HCT116 (cell line): ENCODE results near the gene MRPL49. TPM values are rescaled to one million over a fixed set of nuclear protein-coding genes. Genes with fewer than 3 reads are reported as not detected.

ENCODE experiments used
- ATAC-seq: fragments of 200-7000 bp; cut with Tn5 transposase; 2 replicates; pipeline ENCODE4 v1.9.1; 2020; ENCODE audit warnings: mild to moderate bottlenecking, moderate library complexity
- BruUV-seq: library from RNA; stranded (reverse); fragments of 400-500 nt; replicated peaks from 2 replicates; lab custom pipeline; 2021; lab: Mats Ljungman, UMichigan
- CTCF ChIA-PET: fragments of 300-600 bp; sonication (Branson Sonifier 250); formaldehyde crosslinking; loops from one replicate; lab custom pipeline; 2021; ENCODE audit warnings: antibody characterized with exemption; lab: Charles Lee
- POLR2A ChIA-PET: fragments of 300-600, 350-600 bp; sonication (Branson Sonifier 250); formaldehyde crosslinking; loops from one replicate; lab custom pipeline; 2021; ENCODE audit warnings: antibody characterized with exemption; lab: Charles Lee
- RAD21 ChIA-PET, 2 experiments: fragments of 300-600 bp; sonication (Branson Sonifier 250); formaldehyde crosslinking; loops; one replicate each; lab custom pipeline; 2023; ENCODE audit warnings: low total read pairs in 2 of 2; ENCODE audit not compliant: uncharacterized antibody in 2 of 2, unreplicated experiment in 2 of 2, low non-redundant PET in 1 of 2; lab: Charles Lee
- DNase-seq: peaks from one replicate; pipeline ENCODE4 v3.0.0-alpha.2; 2010; ENCODE audit warnings: low read depth, low spot score
- H2AFZ ChIP-seq: fragments of 200-600 bp; shearing (Covaris generic), sonication (generic); 2 replicates; pipeline ENCODE4 v1.6.1; 2017; ENCODE audit warnings: low read depth, mixed run types, mixed read lengths, antibody characterized with exemption, low read length; ENCODE audit not compliant: poor library complexity, severe bottlenecking
- H3K27ac ChIP-seq: 2 replicates; pipeline ENCODE4 v1.5.1; 2012; ENCODE audit warnings: low read depth, low read length
- H3K27me3 ChIP-seq: fragments of 200-600 bp; sonication (generic); 2 replicates; pipeline ENCODE4 v1.6.1; 2016; ENCODE audit warnings: mixed run types, low read length, mixed read lengths; ENCODE audit not compliant: insufficient read depth
- H3K36me3 ChIP-seq, 2 experiments: fragments of 200-500 bp in 1 of 2; fragments of 200-600 bp in 1 of 2; sonication (Bioruptor generic) in 1 of 2; sonication (generic) in 1 of 2; 2 replicates each; pipeline versions ENCODE4 v1.5.1 to v1.6.1; 2014 to 2016; ENCODE audit warnings: low read length in 2 of 2, inconsistent platforms in 1 of 2, mixed read lengths in 1 of 2, mixed run types in 1 of 2; ENCODE audit not compliant: insufficient read depth in 2 of 2, control insufficient read depth in 1 of 2
- H3K4me1 ChIP-seq, 2 experiments: fragments of 200-600 bp in 1 of 2; sonication (generic) in 1 of 2; 2 replicates each; pipeline versions ENCODE4 v1.5.1 to v1.6.1; 2012 to 2017; ENCODE audit warnings: low read length in 2 of 2, inconsistent platforms in 1 of 2, mild to moderate bottlenecking in 1 of 2, mixed read lengths in 1 of 2, mixed run types in 1 of 2, moderate library complexity in 1 of 2; ENCODE audit not compliant: insufficient read depth in 2 of 2, control insufficient read depth in 1 of 2
- H3K4me2 ChIP-seq: fragments of 200-600 bp; sonication (generic); 2 replicates; pipeline ENCODE4 v1.6.1; 2017; ENCODE audit warnings: mixed run types, low read length, mixed read lengths
- H3K4me3 ChIP-seq, 2 experiments: fragments of 200-600 bp in 1 of 2; sonication (generic) in 1 of 2; replicated peaks in 1 of 2; 2 replicates each; pipeline ENCODE4 v1.5.1; 2011 to 2016; ENCODE audit warnings: low read length in 2 of 2, control low read depth in 1 of 2, low read depth in 1 of 2, mild to moderate bottlenecking in 1 of 2, mixed read lengths in 1 of 2, mixed run types in 1 of 2
- H3K79me2 ChIP-seq: fragments of 200-600 bp; sonication (generic); 2 replicates; pipeline ENCODE4 v1.6.1; 2017; ENCODE audit warnings: mild to moderate bottlenecking, mixed run types, low read length, moderate library complexity, mixed read lengths; ENCODE audit not compliant: insufficient read depth
- H3K9ac ChIP-seq: fragments of 200-600 bp; sonication (generic); 2 replicates; pipeline ENCODE4 v1.6.1; 2016; ENCODE audit warnings: low read length, mixed read lengths
- H3K9me2 ChIP-seq: fragments of 200-600 bp; sonication (generic), shearing (Covaris generic); 2 replicates; pipeline ENCODE4 v1.6.1; 2017; ENCODE audit warnings: mixed run types, mild to moderate bottlenecking, moderate library complexity; ENCODE audit not compliant: insufficient read depth
- H3K9me3 ChIP-seq, 2 experiments: fragments of 200-500 bp in 1 of 2; fragments of 200-600 bp in 1 of 2; sonication (Bioruptor generic) in 1 of 2; sonication (generic) in 1 of 2; 2 replicates each; pipeline ENCODE4 v1.6.1; 2014 to 2017; ENCODE audit warnings: low read length in 2 of 2, mixed read lengths in 2 of 2, inconsistent platforms in 1 of 2, low read depth in 1 of 2, mild to moderate bottlenecking in 1 of 2, mixed run types in 1 of 2, moderate library complexity in 1 of 2; ENCODE audit not compliant: control insufficient read depth in 1 of 2, insufficient read depth in 1 of 2
- H4K20me1 ChIP-seq: fragments of 200-600 bp; sonication (generic), shearing (Covaris generic); 2 replicates; pipeline ENCODE4 v1.6.1; 2017; ENCODE audit warnings: mixed run types, mild to moderate bottlenecking, moderate library complexity; ENCODE audit not compliant: insufficient read depth
- CBX3 ChIP-seq: IDR thresholded peaks from 2 replicates; pipeline ENCODE4 v1.6.1; 2012; ENCODE audit warnings: low read depth
- EZH2phosphoT487 ChIP-seq: fragments of 200-600 bp; IDR thresholded peaks from 2 replicates; pipeline ENCODE4 v1.6.1; 2018; ENCODE audit warnings: antibody characterized with exemption, borderline replicate concordance
- FOSL1 ChIP-seq: IDR thresholded peaks from 2 replicates; pipeline ENCODE4 v1.6.1; 2012; ENCODE audit warnings: low read depth
- JUND ChIP-seq: IDR thresholded peaks from 2 replicates; pipeline ENCODE4 v1.6.1; 2012
- RAD21 ChIP-seq: IDR thresholded peaks from 2 replicates; pipeline ENCODE4 v1.6.1; 2012; ENCODE audit warnings: low read depth, mild to moderate bottlenecking
- REST ChIP-seq: IDR thresholded peaks from 2 replicates; pipeline ENCODE4 v1.6.1; 2012; ENCODE audit warnings: low read depth
- YY1 ChIP-seq: IDR thresholded peaks from 2 replicates; pipeline ENCODE4 v1.6.1; 2011; ENCODE audit warnings: low read length, low read depth, moderate library complexity, mild to moderate bottlenecking; ENCODE audit not compliant: insufficient replicate concordance; ENCODE audit errors: extremely low read depth
- ZBTB33 ChIP-seq: IDR thresholded peaks from 2 replicates; pipeline ENCODE4 v1.6.1; 2011; ENCODE audit warnings: mild to moderate bottlenecking, low read length, moderate library complexity; ENCODE audit not compliant: insufficient replicate concordance; ENCODE audit errors: extremely low read depth
- ZFX ChIP-seq: fragments of 450-650 bp; IDR thresholded peaks from 2 replicates; pipeline ENCODE4 v1.6.1; 2017
- intact Hi-C: fragments of 100-400 bp; cut with micrococcal nuclease; formaldehyde crosslinking; loops from 2 replicates; pipeline ENCODE4 v1.10.0; 2022
- total RNA-seq: library from RNA; stranded (reverse); gene quantifications from one replicate; pipeline ENCODE4 v1.2.1, GENCODE V29; 2021; ENCODE audit not compliant: unreplicated experiment
- TF ChIP-seq, protein P1 (sequence below): IDR thresholded peaks from 2 replicates; pipeline ENCODE4 v1.6.1; 2012

MRPL49 gene
- total RNA-seq, 1 experiment from 2014 or later, result 77.5 TPM

DNA sequence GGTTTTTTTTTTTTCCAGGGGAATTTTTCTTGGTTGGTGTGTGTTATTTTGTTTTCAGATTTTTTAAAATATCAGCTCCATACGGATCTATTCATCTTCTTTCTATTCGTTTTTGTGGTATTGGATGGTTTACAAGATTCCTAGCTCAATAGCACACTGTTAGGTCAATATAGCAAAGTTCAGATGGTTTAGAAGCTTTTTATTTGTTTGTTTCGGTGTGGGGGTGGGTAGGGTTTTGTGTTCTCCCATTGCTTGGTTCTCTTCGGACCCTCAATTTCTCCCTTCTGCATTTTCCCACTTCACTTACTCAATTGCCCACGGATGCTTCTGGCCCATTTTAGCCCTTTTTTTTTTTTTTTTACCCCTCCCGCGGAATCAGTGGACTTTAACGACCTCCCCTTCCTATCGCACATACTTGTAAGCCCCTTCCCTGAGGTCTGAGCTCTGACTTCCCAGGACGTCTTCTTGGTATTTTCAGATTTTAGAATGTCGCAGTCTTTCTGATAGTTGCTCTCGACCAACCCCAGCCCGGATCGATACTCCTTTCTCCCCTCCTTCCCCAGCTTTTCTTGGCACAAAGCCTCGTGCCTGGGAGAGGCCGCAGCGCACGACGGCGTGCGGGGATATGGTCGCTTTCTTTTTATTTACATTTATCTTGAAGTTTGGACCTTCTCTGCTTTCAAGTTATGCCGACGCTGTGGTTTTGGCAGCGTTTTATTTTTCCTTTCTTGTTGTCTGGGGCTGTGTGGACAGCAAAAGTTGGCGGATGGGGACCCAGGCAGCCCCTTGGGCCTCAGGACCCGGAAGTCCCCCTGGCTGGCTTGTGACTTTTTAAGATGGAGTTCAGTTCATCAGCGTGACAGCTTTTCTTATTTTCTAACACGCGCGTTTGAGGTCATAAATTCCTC lies 43.5 kb downstream of the MRPL49 start:
- no peak overlapping the region for H3K4me3 ChIP-seq
- ChIA-PET POLR2A (interaction anchor here (1.1 to 1.4 kb wide), 2 partner anchors 18 to 30 kb away, joined by 3 to 4 read pairs; no protein-coding TSS in a partner anchor), RAD21 (no interaction called here), CTCF (no interaction called here)
- ATAC-seq (no peak), DNase-seq (no peak)
- no peak overlapping the region for H3K27ac ChIP-seq
- H3K4me1 ChIP-seq, result peaks cover 9 to 16% of the 10 kb centered on the region in 2 experiments; a peak in 3 of 4 replicates
- H3K9me3 ChIP-seq, result no peaks in the 10 kb centered on the region
- H3K4me2 ChIP-seq, result no peak overlapping the region
- H3K36me3 ChIP-seq, result no peaks in the 10 kb centered on the region
- intact Hi-C loops, result no loop called here
- no peaks in the 10 kb centered on the region for H3K27me3 ChIP-seq
- H3K9ac ChIP-seq, result no peak overlapping the region
- H2AFZ ChIP-seq, result no peak overlapping the region
- BruUV-seq, result no TSS peak
- TF ChIP-seq ZBTB33, result no peak
- no peak for TF ChIP-seq FOSL1
- TF ChIP-seq REST, result no peak
- TF ChIP-seq RAD21, result no peak
- TF ChIP-seq, protein P1, sequence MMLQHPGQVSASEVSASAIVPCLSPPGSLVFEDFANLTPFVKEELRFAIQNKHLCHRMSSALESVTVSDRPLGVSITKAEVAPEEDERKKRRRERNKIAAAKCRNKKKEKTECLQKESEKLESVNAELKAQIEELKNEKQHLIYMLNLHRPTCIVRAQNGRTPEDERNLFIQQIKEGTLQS, result no peak
- no peak for TF ChIP-seq YY1
- no peak for TF ChIP-seq EZH2phosphoT487
- TF ChIP-seq JUND, result no peak
- TF ChIP-seq CBX3, result no peak
- no peak for TF ChIP-seq ZFX
- TF ChIP-seq, all 23 proteins: peak for 0
- Histone ChIP-seq H3K9me2 (no peaks in the 10 kb centered on the region), H4K20me1 (no peaks in the 10 kb centered on the region), H3K79me2 (no peaks in the 10 kb centered on the region)
